ENCODE results near the gene ISM1. TPM values are rescaled to one million over a fixed set of nuclear protein-coding genes. Genes with fewer than 3 reads are reported as not detected.
A peak's percentile ranks its signal among the peaks of the same experiment; 100 is the strongest.

The ISM1 gene
- under 1 TPM in 2 of 4 donors, not detected in 2; 0.55 to 0.64 TPM for total RNA-seq

DNA sequence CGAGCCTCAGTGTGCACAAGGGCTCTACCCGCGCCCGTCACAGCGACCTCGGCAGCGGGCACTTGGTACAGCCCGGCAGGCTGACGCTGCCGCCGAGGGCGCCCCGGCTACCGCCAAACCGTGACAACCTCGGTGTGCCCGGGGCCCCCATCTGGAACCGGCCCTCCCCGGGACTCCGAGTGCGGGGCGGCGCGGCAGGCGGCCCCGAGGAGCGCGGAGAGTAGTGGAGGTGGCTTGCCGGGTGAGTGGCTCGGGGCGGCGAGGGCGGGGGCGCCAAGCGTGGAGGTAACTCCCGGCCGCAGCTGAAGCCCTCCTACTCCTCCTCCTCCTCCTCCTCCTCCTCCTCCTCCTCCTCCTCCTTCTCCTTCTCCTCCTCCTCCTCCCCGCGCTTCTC is at the start of gene ISM1:
Gene ISM1 (plus strand): TSS at position 371 of the 394 bp plus-strand sequence. CDS start 503 bp downstream, outside the sequence.
- Histone ChIP-seq H3K27ac (no peak within 1 kb of the TSS), H3K4me1 (peaks cover 7 to 22% (median 20%) of the 10 kb centered on the region in 4 donors), H3K27me3 (peaks cover 92% of the 10 kb centered on the region), H3K9me3 (no peaks in the 10 kb centered on the region), H3K36me3 (no peaks in the 10 kb centered on the region), H3K4me3 (peak within 1 kb of the TSS; percentile 31 to 53 (median 39))
- WGBS, 2 donors (ENCODE audit: low coverage in 1 of 2) = 0% methylated on average over 33 of the region's 39 CpGs; no CpG with 5 or more reads in 1 of the 2 donors
- in situ Hi-C loops (cut with MboI; ENCODE audit: low pct_ligation_motif_present in 1 of 4, low pct_unique_long_range_greater_than_20kb in 1 of 4, low sequenced_read_pairs in 3 of 4) = no loop called here
- no peak for TF ChIP-seq EP300 (IDR thresholded peaks at IDR 0.05; ENCODE audit: low read depth)
- TF ChIP-seq, protein P1, sequence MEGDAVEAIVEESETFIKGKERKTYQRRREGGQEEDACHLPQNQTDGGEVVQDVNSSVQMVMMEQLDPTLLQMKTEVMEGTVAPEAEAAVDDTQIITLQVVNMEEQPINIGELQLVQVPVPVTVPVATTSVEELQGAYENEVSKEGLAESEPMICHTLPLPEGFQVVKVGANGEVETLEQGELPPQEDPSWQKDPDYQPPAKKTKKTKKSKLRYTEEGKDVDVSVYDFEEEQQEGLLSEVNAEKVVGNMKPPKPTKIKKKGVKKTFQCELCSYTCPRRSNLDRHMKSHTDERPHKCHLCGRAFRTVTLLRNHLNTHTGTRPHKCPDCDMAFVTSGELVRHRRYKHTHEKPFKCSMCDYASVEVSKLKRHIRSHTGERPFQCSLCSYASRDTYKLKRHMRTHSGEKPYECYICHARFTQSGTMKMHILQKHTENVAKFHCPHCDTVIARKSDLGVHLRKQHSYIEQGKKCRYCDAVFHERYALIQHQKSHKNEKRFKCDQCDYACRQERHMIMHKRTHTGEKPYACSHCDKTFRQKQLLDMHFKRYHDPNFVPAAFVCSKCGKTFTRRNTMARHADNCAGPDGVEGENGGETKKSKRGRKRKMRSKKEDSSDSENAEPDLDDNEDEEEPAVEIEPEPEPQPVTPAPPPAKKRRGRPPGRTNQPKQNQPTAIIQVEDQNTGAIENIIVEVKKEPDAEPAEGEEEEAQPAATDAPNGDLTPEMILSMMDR (IDR thresholded peaks at IDR 0.05) = no peak
- no peak for TF ChIP-seq POLR2A (IDR thresholded peaks at IDR 0.05)
- TF ChIP-seq POLR2AphosphoS5 (IDR thresholded peaks at IDR 0.05) = no peak
- intact Hi-C loops (cut with DNase I; ENCODE audit: low total_unique reads) = no loop called here
- no peak for DNase-seq

DNA sequence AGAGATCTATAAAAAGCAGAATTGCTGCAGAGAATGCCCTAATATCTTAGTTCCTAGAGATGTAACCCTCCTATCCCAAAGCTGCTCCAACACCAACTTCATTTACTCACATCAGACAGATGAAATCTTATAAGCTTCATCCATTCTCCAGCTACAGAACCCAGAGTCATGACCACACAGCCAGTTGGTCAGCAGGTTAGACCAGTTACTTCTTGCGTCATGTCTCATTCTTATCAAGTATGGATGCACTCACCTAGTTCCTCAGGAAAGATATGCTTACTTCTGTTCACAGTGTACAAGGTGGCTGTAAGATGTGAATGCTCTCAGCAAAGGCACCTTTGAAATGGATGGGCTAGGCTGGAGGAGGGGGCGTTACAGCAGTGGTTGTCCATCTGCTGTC is 47.9 kb upstream of the ISM1 start:
- H3K27me3 ChIP-seq = no peaks in the 10 kb centered on the region
- DNase-seq = no peak
- H3K4me1 ChIP-seq = no peaks in the 10 kb centered on the region
- H3K36me3 ChIP-seq = no peaks in the 10 kb centered on the region
- H3K9me3 ChIP-seq = no peaks in the 10 kb centered on the region
- TF ChIP-seq, protein P1 (IDR thresholded peaks at IDR 0.05) = no peak
- TF ChIP-seq POLR2A (IDR thresholded peaks at IDR 0.05) (no peak), POLR2AphosphoS5 (IDR thresholded peaks at IDR 0.05) (no peak), EP300 (IDR thresholded peaks at IDR 0.05; ENCODE audit: low read depth) (no peak)
- no peak overlapping the region for H3K4me3 ChIP-seq
- in situ Hi-C loops (cut with MboI; ENCODE audit: low pct_ligation_motif_present in 1 of 4, low pct_unique_long_range_greater_than_20kb in 1 of 4, low sequenced_read_pairs in 3 of 4) = no loop called here
- intact Hi-C loops (cut with DNase I; ENCODE audit: low total_unique reads) = no loop called here
- H3K27ac ChIP-seq = no peak overlapping the region
- WGBS, 2 donors (ENCODE audit: low coverage in 1 of 2) = 71 to 83% methylated on average over 1 to 2 of the region's 2 CpGs

DNA sequence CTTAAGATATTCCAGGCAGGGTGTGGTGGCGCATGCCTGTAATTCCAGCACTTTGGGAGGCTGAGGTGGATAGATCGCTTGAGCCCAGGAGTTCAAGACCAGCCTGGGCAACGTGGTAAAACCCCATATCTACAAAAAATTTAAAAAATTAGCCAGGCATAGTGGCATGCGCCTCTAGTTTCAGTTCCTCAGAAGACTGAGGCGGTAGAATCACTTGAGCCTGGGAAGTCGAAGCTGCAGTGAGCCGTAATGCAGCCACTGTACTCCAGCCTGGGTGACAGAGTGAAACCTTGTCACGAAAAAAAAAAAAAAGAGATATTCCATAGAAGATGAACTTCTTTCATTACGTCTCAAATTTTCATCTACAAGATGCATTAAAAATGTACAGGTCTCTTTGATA is 46.7 kb upstream of the ISM1 start:
- Histone ChIP-seq H3K27me3 (no peaks in the 10 kb centered on the region), H3K27ac (no peak overlapping the region), H3K9me3 (no peaks in the 10 kb centered on the region), H3K4me1 (no peaks in the 10 kb centered on the region), H3K4me3 (no peak overlapping the region), H3K36me3 (no peaks in the 10 kb centered on the region)
- no peak for DNase-seq
- TF ChIP-seq POLR2AphosphoS5 (IDR thresholded peaks at IDR 0.05) (no peak), EP300 (IDR thresholded peaks at IDR 0.05; ENCODE audit: low read depth) (no peak), POLR2A (IDR thresholded peaks at IDR 0.05) (no peak)
- TF ChIP-seq, protein P1 (IDR thresholded peaks at IDR 0.05) = no peak
- in situ Hi-C loops (cut with MboI; ENCODE audit: low pct_ligation_motif_present in 1 of 4, low pct_unique_long_range_greater_than_20kb in 1 of 4, low sequenced_read_pairs in 3 of 4) = no loop called here
- intact Hi-C loops (cut with DNase I; ENCODE audit: low total_unique reads) = no loop called here
- 81 to 83% methylated on average over 9 of the region's 9 CpGs for WGBS, 2 donors (ENCODE audit: low coverage in 1 of 2)

DNA sequence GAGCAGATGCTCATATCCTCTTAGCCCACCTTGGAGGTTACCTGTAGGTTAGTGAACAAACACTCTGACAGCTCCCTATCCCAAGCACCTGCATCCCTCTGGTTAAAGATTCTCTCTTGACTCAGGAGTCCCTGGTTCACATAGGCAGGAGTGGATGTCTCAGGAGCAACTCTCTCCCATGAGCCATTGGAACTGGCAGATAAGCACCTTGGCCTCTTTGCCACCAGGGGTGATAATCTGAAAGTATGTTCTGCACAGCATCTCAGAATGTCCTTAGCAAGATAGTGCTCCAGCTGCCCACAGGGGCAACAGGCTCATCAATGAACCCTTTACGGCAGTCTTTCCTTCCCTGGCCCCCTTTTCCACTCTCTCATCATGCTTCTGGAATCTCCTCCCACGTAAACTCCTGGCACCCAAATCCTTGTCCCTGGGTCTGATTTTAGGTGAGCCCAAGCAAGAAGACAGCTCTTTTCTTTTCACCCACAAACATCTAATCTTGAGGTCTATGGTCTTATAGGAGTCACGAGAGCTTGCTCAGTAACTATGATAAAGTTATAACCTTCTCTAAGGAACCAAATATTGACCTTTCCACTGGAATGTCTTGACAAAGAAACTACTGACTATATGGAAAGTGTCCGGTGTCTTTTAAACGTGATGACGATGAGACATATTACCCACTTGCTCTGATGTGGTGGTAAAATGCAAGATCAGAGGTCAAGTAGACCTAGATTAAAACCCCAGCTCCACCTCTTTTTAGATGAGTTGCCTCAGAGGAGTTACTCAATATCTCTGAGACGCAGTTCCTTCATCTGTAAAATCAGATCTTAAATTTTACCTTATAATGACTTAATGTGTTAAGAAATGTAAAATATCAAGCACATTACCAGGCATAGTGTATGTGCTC is 39.8 kb upstream of the ISM1 start:
- no peaks in the 10 kb centered on the region for H3K36me3 ChIP-seq
- no peak overlapping the region for H3K27ac ChIP-seq
- no peaks in the 10 kb centered on the region for H3K27me3 ChIP-seq
- intact Hi-C loops (cut with DNase I; ENCODE audit: low total_unique reads) = no loop called here
- 53 to 59% methylated on average over 7 of the region's 7 CpGs for WGBS, 2 donors (ENCODE audit: low coverage in 1 of 2)
- no peak for DNase-seq
- no peaks in the 10 kb centered on the region for H3K9me3 ChIP-seq
- no peaks in the 10 kb centered on the region for H3K4me1 ChIP-seq
- no peak overlapping the region for H3K4me3 ChIP-seq
- TF ChIP-seq, protein P1 (IDR thresholded peaks at IDR 0.05) = no peak
- TF ChIP-seq EP300 (IDR thresholded peaks at IDR 0.05; ENCODE audit: low read depth) (no peak), POLR2AphosphoS5 (IDR thresholded peaks at IDR 0.05) (no peak), POLR2A (IDR thresholded peaks at IDR 0.05) (no peak)
- in situ Hi-C loops (cut with MboI; ENCODE audit: low pct_ligation_motif_present in 1 of 4, low pct_unique_long_range_greater_than_20kb in 1 of 4, low sequenced_read_pairs in 3 of 4) = no loop called here

Measured in transverse colon (tissue), 4 donors.